Fibroblast of pulmonary artery (primary cell): ENCODE measurements around the gene KIAA2012.

Experiments
- DNase-seq: peaks from one replicate; pipeline ENCODE4 v3.0.0-alpha.2; 2010; ENCODE audit warnings: low read depth
- H3K4me3 ChIP-seq: replicated peaks from 2 replicates; pipeline ENCODE4 v1.5.1; 2011; ENCODE audit warnings: low read depth, mild to moderate bottlenecking, control low read depth, low read length, moderate library complexity
- CTCF ChIP-seq: IDR thresholded peaks from 2 replicates; pipeline ENCODE4 v1.5.1; 2011; ENCODE audit warnings: mild to moderate bottlenecking, control low read depth, low read length, inconsistent platforms; ENCODE audit errors: missing control alignments

The KIAA2012 gene

GRCh38 chr2:202114291-202114690 is 41.2 kb downstream of the KIAA2012 start:
- no peak for DNase-seq
- no peak for TF ChIP-seq CTCF
- no peak overlapping the region for H3K4me3 ChIP-seq

- no peak for DNase-seq
- no peak for TF ChIP-seq CTCF
- H3K4me3 ChIP-seq = no peak overlapping the region
These were observed 41.7 kb downstream of the KIAA2012 start for GRCh38 chr2:202114795-202115194.

GRCh38 chr2:202115479-202115971 is 42.5 kb downstream of the KIAA2012 start:
- DNase-seq = peak; percentile 33
- no peak overlapping the region for H3K4me3 ChIP-seq
- TF ChIP-seq CTCF = no peak

GRCh38 chr2:202116691-202117090 is 43.6 kb downstream of the KIAA2012 start:
- no peak for DNase-seq

GRCh38 chr2:202118168-202118567 is 45.1 kb downstream of the KIAA2012 start:
- DNase-seq = no peak
- TF ChIP-seq CTCF = no peak
- H3K4me3 ChIP-seq = no peak overlapping the region

More at GRCh38 chr2:202116691-202117090, 43.6 kb downstream of the KIAA2012 start:
- TF ChIP-seq CTCF = no peak
- no peak overlapping the region for H3K4me3 ChIP-seq

GRCh38 chr2:202120828-202121227 is 47.8 kb downstream of the KIAA2012 start:
- DNase-seq = no peak
- no peak for TF ChIP-seq CTCF
- H3K4me3 ChIP-seq = no peak overlapping the region

GRCh38 chr2:202121532-202122162 is 48.6 kb downstream of the KIAA2012 start:
- no peak for DNase-seq
- H3K4me3 ChIP-seq = no peak overlapping the region
- no peak for TF ChIP-seq CTCF
